Mammary epithelial cell (primary cell): Measurements from ENCODE around the gene MORN1.

Experiments
- EZH2 ChIP-seq: IDR thresholded peaks from 2 replicates; pipeline ENCODE4 v1.6.1; 2012; ENCODE audit warnings: low read length, inconsistent platforms, borderline replicate concordance
- TF ChIP-seq, protein P1 (sequence below), 2 donors: IDR thresholded peaks in 1 of 2; conservative IDR thresholded peaks in 1 of 2; 2 replicates each; pipeline ENCODE4 v1.5.1; 2011 to 2012; ENCODE audit warnings: inconsistent platforms in 2 of 2, low read length in 2 of 2, mild to moderate bottlenecking in 2 of 2, control low read depth in 1 of 2, low read depth in 1 of 2; ENCODE audit not compliant: insufficient read depth in 1 of 2; ENCODE audit errors: extremely low read depth in 1 of 2

DNA sequence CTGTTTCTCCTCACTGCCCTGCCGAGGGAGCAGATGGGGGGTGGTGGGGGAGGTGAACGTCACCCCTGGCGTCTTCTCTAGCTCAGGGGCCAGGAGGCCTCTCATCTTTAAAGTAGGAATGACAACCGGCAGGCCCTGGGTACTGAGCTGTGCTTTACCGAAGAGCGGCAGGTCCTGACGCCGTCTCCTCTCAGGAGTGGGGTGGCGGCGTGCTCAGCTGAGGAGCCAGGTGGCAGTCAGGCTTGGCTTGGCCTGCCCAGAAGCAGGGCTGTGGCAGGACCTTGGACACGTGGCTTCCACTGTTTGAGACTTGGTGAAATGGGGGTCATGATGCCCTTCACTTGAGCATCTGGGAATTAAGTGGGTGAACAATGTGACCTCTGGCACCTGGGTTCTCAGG, 3.4 kb upstream of the MORN1 start:
- TF ChIP-seq EZH2 = no peak
- TF ChIP-seq, protein P1, sequence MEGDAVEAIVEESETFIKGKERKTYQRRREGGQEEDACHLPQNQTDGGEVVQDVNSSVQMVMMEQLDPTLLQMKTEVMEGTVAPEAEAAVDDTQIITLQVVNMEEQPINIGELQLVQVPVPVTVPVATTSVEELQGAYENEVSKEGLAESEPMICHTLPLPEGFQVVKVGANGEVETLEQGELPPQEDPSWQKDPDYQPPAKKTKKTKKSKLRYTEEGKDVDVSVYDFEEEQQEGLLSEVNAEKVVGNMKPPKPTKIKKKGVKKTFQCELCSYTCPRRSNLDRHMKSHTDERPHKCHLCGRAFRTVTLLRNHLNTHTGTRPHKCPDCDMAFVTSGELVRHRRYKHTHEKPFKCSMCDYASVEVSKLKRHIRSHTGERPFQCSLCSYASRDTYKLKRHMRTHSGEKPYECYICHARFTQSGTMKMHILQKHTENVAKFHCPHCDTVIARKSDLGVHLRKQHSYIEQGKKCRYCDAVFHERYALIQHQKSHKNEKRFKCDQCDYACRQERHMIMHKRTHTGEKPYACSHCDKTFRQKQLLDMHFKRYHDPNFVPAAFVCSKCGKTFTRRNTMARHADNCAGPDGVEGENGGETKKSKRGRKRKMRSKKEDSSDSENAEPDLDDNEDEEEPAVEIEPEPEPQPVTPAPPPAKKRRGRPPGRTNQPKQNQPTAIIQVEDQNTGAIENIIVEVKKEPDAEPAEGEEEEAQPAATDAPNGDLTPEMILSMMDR (conservative IDR thresholded peaks at IDR 0.05 in 1 of 2, IDR thresholded peaks at IDR 0.05 in 1 of 2; ENCODE audit: extremely low read depth in 1 of 2, insufficient read depth in 1 of 2, low read depth in 1 of 2, low read length in 2 of 2) = no peak
